IPS DF 4.7 (cell line): ENCODE measurements around the gene TBP.

Experiments used
- DNase-seq: peaks from one replicate; pipeline ENCODE4 v3.0.0-alpha.2; 2013; ENCODE audit warnings: low spot score; ENCODE audit errors: extremely low read depth

TBP gene

DNA sequence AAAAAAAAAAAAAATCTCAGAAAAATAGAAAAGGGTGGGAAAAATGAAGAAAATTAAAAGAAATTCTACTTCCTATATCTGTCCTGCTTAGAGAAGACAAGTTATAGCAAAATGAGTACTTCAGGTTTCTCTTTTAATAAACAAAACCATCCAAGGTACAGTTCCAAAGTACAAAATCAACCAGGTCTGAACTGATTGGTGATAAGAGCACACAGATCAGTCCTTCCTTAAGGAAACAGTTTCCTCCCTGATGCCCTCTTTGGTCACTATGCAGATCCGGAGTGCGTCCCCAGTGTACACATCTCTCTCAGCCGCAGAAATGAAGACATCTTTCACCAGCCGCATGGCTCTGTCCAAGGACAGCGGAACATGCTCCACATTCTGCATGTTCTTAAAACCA, 19.2 kb upstream of the TBP start:
- DNase-seq, result no peak

DNA sequence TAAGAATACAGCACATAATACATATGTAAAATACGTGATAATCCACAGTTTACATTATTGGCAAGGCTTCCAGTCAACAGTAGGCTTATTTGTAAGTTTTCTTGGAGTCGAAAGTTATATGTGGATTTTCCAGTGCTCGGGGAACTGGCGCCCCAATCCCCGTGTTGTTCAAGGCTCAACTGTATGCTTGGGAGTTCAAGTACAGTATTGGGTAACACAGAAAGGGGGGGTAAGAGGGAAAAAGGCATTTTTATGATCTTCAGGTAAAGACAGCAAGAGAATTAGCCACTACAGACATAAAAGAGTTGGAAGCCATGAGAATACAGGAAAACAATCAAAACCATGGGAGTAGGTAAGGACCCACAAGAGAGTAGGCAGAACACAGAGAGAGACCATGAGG, 17.5 kb upstream of the TBP start:
- no peak for DNase-seq

DNA sequence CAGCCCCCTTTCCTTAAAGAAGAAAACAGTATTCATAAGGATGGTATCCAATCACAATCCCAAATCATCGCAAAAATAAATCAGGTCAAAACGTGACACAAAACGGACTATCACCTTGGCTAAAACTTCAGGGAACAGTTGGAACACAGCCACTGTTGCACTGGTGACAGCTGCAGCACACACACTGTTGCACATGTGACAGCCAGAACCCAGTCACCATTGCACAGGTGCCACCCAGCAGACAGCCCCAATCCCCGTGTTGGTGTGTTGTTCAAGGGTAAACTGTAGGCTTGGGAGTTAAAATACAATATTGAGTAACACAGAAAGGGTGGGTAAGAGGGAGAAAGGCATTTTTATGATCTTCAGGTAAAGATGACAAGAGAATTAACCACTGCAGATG, 16.8 kb upstream of the TBP start:
- no peak for DNase-seq

DNA sequence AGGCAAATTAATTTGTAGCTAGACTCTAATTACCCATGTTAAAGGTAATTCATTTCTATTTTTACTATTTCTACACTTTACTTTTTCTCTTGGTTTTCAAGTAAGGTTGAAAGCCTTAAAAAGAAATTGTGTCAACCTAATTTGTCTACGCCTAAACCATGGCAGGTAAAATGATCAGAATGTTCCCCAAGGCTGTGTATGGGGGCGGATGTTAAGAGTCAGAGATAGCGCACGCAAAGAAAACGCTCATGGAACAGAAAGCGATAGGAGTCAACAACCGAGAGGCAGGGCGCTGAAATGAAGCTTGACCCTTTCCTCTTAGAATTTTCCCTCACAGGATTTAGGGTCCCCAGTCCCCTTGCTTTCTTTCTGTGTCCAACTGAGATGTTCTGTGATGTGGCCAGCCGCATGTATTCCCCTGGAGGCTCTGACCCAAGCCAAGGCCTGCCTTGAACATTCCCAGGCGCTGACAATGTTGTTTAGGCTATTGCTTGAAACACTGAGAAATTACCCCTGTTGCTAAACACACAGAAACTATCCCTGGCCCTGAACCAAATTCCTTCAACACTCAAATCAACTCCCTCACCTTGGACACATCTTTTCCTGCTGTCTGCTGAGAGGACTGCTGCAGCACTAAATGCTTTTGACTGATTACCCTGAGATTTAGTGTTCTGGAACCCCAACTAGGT, 12.0 kb upstream of the TBP start:
- no peak for DNase-seq

DNA sequence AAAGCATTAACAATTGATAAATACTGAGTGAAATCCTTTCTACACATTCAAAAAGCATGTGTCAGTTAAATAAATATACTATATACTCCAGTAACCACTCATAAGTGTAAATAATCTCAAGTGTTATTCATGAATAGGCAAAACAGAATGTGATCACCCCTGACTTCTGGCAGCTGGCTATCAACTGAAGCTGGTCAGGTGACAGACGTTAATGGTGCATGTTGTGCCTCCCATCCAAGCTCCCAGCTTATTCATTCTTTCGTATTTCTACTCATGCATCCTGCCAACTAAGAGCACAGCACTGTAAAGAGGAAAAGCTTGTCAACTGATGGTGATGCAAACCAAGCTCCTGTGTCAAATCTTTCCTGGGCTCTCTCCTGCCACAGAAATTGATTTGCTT, 8.8 kb upstream of the TBP start:
- no peak for DNase-seq

DNA sequence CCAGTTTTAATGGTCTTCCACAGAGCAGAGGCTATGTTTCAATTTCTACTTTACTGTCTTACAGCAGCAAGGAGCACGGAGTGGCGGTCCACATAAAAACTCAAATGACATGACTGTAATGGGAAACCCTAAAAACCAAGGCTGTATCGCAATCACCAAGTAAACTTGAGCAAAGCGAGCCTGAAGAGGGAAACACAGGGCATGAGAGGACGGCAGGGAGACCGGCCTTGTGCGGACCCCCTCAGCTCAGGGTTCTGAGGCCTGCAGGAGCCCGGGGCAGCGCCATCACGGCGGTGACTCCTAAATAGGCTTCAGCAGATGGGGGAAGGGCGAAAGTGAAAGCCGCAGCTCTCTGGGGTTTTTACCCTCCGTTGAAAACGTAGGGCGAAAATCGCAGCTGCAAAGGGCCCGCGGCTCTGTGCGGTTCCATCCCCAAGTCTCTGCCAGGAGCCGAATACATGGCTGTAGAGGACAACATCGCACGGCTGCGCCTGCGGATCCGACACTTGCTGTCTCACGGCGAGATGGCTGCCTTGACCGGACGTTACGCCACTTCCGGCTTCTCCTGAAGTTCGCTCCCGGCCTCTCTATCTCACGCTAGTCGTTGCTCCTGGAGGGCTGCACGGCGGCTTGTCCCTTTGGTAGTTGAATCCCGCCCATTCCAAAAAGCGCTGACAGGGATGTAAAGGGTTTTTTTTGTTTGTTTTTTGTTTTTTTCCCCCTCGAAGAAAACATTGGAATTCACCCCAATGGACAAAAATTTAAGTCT, 1.2 kb upstream of the TBP start, which contains the start of gene PSMB1:
TSS of gene PSMB1 (minus strand) at position 543 of the 769 bp plus-strand sequence. CDS start at position 478, 65 bp downstream.
- DNase-seq, result peak; percentile 91

DNA sequence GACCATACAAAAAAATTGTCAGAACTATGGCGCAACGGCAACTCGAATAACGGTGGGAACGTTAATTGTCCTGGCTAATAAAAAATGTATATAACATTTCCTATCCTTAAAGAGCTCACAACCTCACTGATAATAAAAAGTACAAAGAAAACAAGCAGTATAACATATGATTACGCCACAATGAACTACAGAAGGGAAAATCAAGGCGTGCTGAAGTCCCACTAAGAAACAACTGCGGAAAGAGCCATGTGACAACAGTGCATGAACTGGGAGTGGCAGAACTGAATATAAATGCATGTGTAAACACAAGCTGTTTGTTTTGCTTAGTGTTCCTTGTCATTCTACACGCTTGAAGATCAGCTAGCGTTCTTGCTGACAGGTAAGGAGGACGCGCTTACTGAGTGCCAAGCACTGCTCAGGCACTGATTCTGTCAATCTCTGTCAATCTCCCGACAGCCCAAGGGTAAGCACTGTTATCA, 596 bp upstream of the TBP start:
- no peak for DNase-seq

DNA sequence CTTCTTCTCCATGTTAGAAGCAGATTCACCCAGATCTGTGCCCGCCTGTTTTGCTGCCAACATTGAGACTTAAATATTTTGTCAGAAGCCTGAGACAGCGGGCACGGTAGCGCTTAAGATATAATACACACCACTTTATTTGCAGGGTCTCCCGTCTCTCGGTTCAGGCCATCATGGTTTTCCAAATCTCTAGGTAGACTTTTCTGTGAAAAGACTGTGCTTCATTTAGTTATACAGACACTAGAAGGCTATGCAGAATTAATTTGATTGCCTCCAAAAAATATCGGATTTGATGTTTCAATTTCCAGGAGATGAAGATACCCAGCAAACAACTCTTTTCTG, 598 bp downstream of the TBP start:
- DNase-seq, result no peak

DNA sequence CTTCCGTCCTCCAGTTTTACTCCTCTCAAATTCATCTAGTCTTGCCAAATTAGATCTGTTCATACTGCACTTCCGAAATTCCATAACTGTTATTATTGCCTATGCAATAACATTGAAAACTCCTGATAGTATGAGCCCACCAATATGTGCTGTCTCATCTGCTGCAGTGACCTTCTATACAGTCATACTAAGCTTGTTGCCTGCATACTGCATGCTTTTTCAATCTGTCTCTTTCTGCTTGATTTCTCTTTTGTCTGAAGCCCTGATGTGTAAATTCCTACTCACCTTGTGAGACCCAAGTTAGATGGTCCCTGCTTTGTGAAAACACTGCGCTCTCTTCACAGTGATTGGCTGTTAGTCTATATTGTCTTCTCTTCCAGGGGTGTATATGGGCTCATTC, 1.1 kb downstream of the TBP start:
- DNase-seq, result no peak

DNA sequence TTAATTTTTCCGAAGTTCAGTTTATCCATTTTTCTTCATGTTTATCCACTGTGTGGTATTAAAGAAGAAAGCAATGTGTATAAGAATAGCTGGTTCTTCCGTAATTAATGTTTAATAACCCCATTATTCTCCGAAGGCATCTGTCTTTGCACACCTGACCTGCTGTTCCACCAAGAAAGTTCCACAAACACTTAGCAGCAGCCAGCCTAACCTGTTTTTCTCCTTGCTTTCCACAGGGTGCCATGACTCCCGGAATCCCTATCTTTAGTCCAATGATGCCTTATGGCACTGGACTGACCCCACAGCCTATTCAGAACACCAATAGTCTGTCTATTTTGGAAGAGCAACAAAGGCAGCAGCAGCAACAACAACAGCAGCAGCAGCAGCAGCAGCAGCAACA, 7.4 kb downstream of the TBP start:
- no peak for DNase-seq

DNA sequence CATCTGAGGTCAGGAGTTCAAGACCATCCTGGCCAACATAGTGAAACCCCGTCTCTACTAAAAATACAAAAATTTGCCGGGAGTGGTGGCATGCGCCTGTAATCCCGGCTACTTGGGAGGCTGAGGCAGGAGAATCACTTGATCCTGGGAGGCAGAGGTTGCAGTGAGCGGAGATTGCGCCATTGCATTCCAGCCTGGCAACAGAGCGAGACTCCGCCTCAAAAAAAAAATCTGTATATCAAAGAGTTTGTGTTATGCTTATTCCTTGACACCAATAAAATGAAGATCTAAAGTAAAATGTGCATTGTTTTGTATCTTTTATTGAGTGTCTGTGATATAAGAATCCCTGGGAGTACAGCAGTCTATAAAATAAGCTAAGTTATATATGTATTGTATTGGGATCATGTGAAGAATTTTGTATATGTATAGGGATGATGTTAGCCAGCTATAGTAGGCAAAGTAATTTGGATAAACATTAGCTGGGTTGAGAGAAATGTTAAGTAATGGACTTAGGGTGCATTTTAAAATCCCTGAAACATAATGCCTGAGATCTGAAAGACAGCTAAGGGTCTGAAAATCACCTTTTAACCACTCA, 10.9 kb downstream of the TBP start:
- no peak for DNase-seq

DNA sequence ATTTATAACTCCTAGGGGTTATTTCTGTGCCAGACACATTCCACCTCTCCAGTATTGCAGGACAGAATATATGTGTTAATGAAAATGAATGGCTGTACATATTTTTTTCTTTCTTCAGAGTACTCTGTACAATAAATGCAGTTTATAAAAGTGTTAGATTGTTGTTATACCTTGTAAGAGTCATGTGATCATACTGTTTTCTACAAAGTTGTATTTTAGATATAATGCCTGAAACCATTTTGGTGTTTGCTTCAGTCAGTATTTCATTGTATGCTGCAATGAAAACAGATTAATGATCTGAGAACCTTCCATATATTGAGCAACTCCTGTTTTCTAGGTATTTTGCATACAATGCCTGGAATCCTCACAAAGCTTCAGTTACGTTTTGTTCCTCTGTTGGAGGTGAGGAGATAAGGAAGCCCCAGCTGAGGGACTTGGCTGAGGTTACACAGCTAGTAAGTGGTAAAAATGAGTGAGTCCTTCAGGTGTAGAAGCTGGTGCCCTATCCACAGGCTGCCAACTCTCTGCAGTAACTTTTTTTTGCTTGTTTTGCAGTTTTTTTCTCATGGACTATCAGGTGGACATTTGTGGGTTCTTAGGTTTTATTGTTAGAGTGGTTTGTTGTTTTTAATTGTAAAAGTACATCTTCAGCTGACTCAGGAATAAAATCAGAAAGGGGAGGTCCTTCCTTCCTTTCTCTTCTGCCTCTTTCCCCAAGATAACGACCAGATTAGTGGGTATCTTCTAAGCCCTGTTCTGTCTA, 18.7 kb downstream of the TBP start:
- no peak for DNase-seq

DNA sequence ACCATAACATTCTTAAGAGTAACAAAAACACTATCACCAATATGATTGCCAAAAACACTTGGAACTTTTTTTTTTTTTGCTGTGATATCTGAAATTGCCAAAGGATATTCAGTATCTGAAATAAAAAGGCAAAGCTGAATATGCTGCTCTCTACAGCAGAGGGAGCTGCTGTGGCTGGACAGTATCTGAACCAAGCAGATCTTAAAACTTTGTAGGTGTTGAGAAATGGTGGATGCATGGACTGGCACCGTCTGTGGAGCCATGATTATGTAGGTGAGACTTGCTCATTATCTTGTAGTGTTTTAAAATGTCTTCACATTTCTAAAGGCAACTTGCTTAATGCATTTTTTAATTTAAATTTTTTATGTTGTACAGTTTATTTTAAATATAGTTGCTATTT, 21.1 kb downstream of the TBP start:
- no peak for DNase-seq

DNA sequence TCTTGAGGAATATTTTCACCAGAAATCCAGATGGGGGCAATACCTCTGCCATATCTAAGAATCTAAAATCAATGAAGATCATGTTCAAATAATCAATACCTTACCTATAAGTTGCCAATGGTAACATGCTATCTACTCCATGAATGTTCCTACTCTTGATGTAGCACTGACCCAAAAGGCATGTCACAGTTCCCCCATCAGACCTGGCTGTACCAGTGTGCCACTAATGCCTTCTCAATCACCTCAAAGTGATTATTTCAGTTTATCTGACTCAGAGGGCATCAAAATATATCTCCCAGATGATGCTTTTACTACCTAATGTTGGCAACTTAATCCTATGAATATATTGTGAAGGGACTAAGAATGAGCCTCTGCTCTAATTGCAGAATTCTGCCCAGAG, 24.7 kb downstream of the TBP start:
- DNase-seq, result no peak

DNA sequence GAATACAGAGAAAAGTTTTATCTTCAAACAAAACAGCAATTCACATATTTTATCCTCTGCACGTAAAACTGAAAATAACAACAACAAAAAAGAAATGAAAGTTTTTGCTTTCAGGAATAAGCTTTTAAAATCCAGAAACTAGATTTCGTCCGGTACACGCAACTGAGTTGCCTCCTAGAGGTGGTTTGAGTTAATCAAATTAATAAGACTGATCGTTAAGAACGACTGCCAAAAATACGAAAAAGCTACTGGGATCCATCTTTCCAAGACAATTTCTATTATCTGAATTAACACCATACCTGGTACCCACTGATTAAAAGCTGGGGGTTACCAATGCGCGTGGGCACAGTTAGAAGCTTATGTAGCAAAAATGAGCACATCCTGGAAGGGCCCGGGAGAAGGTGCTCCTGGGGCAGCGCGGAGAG, 29.6 kb downstream of the TBP start:
- DNase-seq, result no peak

DNA sequence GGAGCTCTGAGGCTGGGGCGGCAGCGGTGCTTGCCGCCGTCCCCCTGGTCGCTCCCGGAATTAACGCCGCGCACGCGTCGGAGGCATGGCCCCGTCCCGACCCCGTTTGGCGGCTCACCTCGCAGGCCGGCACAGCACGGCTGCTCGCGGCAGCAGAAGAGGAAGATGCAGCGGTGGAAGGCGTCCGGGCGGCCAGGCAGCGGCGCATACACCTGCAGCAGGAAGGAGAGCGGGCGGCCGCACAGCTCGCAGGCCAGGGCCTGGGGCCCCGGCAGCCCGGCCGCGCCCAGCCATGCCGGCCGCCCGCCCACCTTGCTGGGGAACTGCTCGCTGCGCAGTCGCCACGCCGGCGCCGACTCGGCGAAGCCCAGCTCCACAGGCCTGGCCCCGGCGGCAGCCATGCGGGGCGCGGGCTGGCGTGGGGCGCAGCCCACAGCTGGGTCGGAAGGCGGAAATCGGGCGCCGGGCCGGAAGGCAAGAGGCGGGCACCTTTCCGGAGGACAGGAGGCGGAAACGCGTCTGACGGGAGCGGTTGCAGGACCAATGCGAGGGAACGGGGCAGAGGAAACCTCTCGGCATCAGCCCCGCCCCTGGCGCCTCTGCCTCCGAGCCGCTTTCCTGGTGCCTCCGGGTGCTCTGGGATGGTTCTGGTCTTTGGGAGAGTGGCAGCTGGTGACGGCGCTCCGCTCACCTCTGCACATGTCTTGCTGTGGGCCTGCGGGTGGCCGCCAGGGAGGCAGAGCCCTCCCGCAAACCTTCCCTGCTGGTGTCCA, 30.2 kb downstream of the TBP start, which contains the start of gene PDCD2:
TSS of gene PDCD2 (minus strand) at position 457 of the 773 bp plus-strand sequence. CDS start at position 401, 56 bp downstream.
- peak; percentile 62 for DNase-seq

DNA sequence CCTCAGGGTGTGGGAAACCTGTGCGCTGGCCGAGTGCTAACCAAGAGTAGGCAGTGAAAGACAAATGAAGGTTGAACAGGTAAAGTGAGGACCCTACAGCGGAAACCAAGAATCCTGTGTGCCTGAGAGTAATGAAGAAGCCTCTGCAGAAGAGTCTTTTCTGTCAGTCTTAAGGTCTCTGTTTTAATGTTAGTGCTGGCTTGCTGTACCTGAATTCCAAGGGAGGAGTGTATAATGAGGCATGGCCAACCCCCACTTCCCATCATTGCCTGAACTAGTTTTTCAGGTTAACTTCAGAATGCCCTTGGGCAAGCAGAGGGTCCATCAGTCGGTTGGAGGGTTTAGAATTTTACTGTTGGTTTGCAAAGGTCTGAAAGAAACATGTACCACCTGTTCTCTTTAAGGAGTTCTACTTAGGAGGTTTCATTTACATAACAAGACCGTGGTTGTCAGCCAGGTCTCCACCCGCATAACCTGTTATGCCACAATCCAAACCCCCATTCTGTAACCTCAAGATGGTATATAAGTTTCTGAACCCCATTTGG, 30.9 kb downstream of the TBP start:
- DNase-seq, result no peak

DNA sequence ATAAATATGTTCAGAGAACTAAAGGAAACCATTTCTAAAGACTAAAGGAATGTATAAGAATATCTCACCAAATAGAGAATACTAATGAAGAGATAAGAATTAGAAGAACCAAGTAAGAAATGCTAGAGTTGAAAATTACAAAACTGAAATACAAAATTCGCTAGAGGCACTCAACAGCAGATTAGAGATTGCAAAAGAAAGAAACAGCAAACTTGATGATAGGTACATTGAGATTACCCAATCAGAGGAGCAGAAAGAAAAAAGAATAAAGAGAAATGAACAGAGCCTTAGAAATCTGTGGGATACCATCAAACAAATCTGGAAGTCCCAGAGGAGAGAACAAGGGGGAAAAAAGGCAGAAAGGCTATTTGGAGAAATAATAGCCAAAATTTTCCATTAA, 36.6 kb downstream of the TBP start:
- no peak for DNase-seq

DNA sequence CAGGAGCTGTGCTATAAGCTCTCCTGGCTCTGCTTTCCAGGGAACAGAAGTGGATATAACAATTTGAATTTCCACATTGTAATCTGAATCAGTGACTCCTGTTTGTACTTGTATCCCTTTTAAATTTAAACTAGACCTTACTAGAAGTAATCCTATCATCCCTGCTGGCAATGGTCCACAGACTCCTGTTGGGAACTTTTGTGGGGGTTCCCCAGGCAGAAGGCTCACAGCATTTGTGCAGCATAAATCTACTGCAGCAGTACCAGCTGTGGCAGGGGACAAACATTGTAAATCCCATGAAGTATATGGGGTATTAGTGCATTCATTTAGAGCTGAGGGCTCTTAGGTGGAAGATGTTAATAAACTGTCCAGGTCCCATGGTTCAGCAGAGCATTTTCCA, 42.3 kb downstream of the TBP start:
- no peak for DNase-seq

DNA sequence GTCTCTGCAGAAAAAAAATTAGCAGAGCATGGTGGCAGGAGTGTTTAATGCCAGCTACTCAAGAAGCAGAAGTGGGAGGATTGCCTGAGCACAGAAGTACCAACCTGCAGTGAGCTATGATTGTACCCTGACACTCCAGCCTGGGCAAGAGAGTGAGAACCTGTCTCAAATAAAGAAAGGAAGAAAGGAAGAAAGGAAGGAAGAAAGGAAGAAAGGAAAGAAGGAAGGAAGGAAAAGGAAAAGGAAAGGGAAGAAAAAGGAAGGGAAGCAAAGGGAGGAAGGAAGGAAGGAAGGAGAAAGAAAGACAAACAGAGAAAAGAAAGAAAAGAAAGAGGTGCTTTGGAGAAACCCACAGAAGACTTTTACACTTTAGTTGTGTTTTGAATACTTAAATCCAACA, 43.1 kb downstream of the TBP start:
- no peak for DNase-seq
